OCI-M2 (cell line): ENCODE results near the gene PLIN1.

Experiments used
- DNase-seq: peaks from one replicate; lab custom pipeline; 2025; ENCODE audit not compliant: unreplicated experiment; lab: John Stamatoyannopoulos, UW

Gene PLIN1

DNA sequence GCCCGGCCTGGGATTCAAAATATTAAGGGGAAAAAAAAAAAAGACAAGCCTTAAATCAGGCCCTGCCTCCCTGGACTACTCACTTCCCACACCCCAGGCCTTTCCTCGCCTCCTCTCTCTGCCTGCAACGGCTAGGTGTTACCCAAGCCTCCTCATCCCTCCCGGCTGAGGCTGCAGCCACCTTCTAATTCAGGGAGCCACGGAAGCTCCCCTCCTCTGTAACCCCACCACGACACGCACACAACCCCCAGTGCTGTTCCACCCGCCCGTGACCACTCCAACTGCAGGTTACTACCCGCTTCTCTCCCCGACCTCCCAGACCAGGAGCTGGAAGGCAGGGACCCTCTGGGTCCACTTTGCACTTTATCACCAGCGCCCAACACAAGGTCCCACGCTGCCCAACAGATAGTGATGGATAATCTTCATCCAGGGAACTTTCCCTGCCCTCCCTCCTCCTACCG, 24.8 kb downstream of the PLIN1 start:
- no peak for DNase-seq

DNA sequence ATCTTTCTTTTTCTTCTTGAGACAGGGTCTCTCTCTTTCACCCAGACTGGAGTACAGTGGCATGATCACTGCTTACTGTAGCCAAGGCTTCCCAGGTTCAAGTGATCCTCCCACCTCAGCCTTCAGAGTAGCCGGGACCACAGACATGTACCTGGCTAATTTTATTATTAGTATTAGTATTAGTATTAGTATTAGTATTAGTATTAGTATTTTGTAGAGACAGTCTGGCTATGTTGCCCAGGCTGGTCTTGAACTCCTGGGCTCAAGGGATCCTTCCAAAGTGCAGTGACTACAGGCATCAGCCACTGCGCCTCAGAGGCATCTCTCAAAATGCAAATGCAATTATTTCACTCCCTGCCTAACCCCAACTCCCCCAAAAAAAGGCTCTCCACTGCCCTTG, 25.6 kb downstream of the PLIN1 start:
- no peak for DNase-seq

GRCh38 chr15:89652666-89653065, 26.5 kb downstream of the PLIN1 start:
- DNase-seq, result no peak

DNA sequence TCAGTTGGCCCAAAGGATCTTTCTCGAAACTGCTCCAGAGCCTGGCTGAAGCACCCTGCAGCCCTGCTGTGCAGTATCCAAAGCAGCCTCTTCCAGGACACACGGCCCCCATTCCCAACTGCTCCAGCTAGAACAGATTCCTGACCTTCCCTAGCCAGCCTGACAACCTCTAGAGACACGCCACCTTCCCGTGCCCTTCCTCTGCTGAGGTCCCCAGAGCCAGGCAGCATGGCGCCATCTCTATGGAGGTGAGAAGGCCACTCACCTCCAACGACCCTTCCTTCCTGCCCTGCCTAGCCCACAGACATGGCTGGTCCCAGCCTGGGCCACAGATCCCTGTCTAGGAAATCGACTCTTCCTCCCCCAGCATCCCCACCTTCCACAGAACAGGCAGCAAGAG, 27.0 kb downstream of the PLIN1 start:
- DNase-seq, result no peak

DNA sequence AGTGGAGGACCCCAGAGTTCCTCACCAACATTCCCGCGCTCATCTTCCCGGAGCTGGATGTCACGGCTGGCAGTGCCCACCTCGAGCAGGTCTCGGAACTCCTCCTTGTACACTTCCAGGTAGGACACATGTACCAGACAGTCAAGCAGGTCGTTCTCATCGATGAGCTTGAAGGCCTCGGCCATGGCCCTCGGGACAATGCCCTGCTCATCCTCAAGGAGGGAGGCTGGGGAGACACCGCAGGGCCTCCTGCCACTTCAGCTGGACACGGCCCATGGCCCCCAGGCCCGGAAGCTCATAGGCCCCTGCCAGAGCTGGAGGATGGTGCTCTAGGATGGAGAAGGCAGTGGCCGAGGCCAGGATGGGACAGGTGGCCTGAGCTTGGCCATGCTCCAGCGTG, 29.5 kb downstream of the PLIN1 start:
- DNase-seq, result no peak

DNA sequence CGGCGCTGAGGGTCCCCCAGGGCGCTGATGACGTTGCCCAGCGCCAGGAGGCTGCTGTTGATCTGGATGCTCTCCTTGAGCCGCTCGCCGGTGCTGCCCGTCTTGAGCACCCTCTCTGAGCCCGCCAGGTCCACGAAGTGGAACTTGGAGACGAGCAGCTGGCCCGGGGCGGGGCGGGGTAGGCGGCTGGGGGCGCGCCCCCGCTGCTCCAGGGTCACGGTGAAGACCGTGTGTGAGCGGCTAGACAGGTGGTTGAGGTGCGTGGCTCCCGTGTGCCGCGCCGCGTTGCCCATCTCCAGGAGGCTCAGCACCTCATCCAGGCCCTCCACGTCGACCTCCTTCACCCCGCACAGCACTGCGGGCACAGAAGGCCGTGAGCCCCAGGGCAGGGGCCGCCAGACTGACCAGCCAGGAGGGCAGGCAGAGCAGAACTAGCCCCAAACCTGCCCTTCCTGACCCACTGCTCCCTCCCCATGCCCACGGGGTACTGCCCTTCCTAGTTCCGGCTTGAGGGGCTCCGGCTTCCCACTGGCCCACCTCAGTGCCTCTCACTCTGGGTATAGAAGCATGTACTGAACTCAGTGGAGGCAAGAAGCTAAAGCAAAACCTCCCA, 30.0 kb downstream of the PLIN1 start:
- DNase-seq, result no peak

- no peak for DNase-seq
Measured at GRCh38 chr15:89648106-89649012, 30.8 kb downstream of the PLIN1 start.

DNA sequence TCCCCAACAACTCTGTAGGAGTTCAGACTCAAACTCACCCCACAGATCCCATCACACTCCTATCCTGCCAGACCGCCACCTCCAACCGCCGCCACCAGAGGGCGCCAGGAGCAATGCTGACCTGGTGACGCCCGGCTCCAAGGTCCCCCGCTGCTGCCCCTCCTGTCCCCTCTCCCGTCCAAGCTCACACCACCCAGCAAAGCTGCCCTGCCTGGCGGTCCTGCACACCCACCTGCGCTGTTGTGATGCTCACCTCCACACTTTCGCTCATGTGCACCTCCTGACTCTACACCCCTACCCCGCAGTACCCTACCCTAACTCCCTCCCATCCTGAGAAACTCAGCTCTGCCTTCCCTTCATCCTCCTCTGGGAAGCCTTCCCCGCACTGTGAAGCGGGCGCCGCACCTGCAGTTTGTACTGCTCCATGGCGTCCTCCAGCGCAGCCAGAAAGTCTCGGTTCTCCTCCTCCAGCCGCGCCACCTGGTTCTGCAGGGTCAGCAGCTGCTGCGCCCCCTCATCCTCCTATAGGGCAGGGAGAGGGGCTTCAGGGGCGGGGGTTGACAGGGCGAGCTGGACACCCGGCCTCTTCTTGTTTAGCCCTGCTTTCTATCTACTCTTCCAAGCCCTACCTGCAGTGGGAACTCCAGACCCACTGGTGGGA, 31.8 kb downstream of the PLIN1 start:
- no peak for DNase-seq

- DNase-seq, result no peak
Measured at GRCh38 chr15:89646416-89647141, 32.6 kb downstream of the PLIN1 start.

GRCh38 chr15:89645680-89646079, 33.5 kb downstream of the PLIN1 start:
- DNase-seq, result no peak

GRCh38 chr15:89642106-89642505, 37.1 kb downstream of the PLIN1 start:
- DNase-seq, result no peak

DNA sequence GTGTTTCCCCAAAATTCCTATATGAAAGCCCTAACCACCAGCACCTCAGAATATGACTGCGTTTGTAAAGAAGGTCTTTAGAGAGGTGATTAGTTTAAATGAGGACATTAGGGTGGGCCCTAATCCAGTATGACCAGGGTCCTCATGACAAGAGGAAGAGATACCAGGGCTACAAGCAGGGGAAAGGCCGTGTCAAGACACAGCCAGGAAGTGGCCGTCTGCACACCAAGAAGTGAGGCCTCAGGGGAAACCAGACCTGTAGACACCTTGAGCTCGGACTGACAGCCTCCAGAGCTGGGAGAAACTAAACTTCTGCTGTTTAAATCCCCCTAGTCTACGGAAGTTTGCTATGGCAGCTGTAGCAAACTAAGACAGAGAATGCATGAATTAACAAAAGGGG, 38.1 kb downstream of the PLIN1 start:
- no peak for DNase-seq

DNA sequence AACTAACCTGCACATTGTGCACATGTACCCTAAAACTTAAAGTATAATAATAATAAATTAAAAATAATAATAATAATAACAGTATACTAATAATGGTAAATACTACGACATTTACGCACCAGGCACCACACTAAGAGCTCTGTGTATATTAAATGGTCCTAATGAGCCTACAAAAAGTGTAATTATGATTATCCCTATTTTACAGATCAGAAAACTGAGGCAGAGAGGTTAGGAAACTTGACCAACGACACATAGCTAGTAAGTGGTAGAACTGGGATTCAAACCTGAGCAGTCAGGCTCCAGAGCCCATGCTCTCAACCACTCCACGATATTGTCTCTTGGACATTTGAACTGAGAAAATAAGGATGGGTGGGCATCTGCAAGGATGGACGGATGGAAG, 38.9 kb downstream of the PLIN1 start:
- DNase-seq, result no peak

DNA sequence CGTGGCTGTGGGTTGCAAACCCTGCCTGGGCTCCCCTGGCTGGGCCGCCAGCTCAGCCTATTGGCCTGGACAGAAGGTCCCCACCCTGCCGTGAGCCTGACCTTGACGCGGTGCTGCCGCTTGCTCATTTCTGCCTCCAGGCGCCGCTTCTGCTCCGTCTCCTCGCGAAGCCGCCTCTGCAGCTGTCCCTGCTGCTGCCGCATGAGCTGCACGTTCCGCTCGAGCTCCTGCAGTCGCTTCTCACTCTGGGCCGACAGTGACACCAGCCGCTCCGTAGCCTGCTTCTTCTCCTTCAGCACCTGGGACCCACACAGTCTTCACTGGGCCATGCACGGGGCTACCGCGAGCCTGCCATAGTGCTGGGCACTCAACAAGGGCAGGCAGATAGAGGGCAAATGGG, 45.6 kb downstream of the PLIN1 start:
- DNase-seq, result no peak

DNA sequence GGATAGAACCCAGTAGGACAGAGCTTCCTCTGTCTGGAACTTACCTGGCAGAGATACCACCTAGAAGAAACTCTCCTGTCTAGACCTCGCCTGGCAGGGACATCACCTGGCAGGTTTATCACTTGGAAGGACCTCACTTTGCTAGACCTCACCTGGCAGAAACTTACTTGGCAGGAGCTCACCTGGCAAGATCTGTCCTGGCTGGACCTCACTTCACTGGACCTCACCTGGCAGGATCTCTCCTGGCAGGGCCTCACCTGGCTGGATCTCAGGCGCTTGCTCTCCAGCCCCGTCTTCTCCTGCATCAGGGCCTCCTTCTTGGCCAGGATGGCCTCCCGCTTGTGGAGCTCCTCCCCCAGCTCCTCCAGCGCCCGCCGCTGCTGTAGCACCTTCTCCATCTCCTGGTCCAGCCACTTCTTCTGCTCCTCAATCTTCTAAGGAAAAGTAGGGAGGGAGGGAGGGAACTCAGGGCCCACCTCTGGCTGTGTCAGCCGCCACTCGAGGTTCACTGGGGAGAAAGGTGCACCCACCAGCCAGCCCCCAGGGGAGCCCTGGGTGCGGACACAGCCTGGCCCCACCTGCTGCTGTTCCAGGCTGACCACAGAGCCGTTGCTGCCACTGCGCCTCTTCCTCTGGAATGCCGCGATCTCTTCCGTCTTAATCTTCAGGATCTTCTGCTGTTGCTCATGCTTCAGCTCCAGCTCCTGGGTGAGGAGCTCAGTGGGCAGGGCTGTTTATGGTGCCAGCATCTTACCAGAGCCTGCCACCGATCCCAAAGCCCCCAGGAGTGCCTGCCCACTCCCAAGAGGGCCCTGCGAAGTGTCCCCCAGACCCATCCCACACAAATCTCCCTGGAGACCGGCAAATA, 46.4 kb downstream of the PLIN1 start:
- no peak for DNase-seq

GRCh38 chr15:89631902-89632264, 47.3 kb downstream of the PLIN1 start:
- DNase-seq, result no peak

DNA sequence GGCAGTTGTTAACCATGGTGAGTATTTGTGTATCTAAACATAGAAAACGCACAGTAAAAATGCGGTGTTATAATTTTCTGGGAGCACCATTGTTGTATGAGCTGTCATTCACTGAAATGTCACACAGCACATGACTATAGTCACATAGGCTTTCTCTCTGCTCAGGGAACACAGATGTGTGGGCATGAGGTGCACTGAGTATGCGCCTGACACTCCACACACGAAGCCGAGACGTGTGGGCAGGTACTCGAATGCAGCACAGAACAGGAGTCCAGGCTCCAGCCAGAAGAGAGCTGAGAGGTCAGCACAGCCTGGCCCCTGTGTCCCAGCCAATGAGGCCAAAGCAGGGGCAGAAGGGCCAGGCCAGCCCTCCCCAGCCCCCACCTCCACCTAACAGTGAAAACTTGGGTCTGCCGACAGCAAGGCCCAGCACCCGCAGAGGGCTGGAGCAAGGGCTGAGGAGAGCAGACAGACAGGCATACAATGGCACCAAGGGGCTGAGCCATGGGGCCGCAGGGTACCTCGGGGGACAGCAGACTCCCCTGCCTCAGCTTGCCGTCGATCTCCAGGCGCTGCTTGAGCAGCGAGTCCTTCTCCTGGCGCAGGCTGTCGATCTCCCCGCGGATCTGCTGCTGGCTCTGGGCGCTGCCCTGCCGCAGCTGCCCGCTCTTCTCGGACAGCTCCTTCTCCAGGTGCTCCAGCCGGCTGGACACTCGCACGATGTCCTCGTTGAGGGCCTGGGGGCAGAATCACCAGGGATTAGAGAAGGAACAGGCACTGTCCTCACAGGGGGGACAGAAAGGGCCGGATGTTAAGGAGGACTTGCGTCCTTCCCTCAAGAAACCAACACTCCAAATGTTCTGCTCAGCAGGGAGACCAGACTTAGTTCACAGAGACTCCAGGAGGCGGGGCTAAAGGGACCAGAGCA, 47.9 kb downstream of the PLIN1 start:
- no peak for DNase-seq

- no peak for DNase-seq
Measured at GRCh38 chr15:89630260-89630659, 48.9 kb downstream of the PLIN1 start.

GRCh38 chr15:89629829-89630228, 49.3 kb downstream of the PLIN1 start:
- no peak for DNase-seq
